ENCODE measurements around the gene MTA2. TPM values are rescaled to one million over a fixed set of nuclear protein-coding genes. Genes with fewer than 3 reads are reported as not detected.

MTA2 gene
- total RNA-seq, 4 donors from 2014 or later, result 37.9 to 120 (median 78.2) TPM

DNA sequence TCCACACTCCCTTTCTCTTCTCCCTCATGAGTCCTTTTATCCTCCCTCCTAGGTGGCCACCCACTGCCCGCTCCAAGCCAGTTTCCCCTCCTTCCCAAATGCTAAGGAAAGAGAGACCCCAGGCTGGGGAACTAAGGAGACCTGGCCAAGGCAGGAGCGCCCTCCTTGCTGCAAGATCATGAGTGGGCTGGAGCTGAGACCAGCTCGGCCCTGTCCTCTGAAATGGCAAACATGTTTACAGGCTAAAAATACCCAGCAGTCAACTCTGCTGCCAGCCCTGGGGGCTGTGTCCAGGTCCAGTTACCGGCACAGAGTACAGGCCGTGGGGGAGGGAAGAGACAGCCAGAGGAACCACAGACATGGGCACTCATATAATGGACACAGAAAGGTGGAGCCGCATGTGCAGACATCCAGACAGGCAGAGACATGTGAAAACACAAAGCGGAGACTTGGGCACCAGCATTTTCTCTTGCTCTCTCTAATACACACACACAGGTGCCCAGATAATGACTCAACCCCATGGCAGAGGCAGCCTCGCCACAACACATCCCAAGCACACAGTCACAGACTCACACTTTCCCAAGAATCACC lies 53.9 kb downstream of the MTA2 start:
- intact Hi-C loops (cut with DNase I; ENCODE audit: low total_unique reads), result no loop called here
- Histone ChIP-seq H3K36me3 (no peaks in the 10 kb centered on the region), H3K4me3 (peak overlapping the region; percentile 79 to 90), H3K27ac (peak overlapping the region; percentile 95 to 99), H3K9me3 (no peaks in the 10 kb centered on the region), H3K4me1 (peaks cover 9 to 11% of the 10 kb centered on the region in 2 donors), H3K27me3 (no peaks in the 10 kb centered on the region)
- TF ChIP-seq, protein P1, sequence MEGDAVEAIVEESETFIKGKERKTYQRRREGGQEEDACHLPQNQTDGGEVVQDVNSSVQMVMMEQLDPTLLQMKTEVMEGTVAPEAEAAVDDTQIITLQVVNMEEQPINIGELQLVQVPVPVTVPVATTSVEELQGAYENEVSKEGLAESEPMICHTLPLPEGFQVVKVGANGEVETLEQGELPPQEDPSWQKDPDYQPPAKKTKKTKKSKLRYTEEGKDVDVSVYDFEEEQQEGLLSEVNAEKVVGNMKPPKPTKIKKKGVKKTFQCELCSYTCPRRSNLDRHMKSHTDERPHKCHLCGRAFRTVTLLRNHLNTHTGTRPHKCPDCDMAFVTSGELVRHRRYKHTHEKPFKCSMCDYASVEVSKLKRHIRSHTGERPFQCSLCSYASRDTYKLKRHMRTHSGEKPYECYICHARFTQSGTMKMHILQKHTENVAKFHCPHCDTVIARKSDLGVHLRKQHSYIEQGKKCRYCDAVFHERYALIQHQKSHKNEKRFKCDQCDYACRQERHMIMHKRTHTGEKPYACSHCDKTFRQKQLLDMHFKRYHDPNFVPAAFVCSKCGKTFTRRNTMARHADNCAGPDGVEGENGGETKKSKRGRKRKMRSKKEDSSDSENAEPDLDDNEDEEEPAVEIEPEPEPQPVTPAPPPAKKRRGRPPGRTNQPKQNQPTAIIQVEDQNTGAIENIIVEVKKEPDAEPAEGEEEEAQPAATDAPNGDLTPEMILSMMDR (IDR thresholded peaks at IDR 0.05), result no peak
- TF ChIP-seq POLR2A (IDR thresholded peaks at IDR 0.05), result no peak
- DNase-seq, result peak; percentile 46 to 59

DNA sequence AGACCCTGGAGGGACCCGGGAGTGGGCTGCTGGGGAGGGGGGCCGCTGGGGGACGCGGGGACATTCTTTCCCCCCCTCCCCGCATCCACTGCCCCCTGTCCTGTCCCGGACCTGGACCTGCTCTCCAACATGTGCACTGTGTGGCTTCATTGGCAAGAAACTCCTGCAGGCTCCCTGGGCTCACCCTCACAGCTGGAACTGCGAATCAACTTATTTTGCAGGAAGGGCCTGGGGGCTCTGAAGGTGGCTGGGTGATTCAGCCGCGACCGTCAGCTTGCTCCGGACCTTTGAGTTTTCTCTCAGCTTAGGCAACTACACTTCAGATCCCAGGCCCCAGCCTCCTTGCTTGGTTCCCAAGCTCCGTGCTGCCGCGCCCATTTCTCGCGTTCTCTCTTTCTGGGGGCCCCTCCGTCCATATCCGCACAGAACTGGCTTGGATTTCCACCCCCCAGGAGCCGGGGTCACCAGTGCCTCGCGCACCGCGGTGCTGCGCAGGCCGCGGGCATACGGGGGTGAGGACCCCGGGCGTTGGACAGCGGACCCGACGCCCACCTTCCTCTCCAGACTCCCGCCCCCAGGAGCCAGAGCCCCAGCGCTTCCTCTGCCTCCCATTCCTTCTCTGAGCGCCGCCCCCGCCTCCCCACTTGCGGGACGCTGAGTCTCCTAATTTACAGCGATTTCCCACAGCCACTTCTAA lies 54.6 kb downstream of the MTA2 start:
- peak overlapping the region; percentile 79 to 90 for H3K4me3 ChIP-seq
- H3K4me1 ChIP-seq, result peaks cover 11 to 13% of the 10 kb centered on the region in 2 donors
- H3K9me3 ChIP-seq, result no peaks in the 10 kb centered on the region
- H3K36me3 ChIP-seq, result no peaks in the 10 kb centered on the region
- no peaks in the 10 kb centered on the region for H3K27me3 ChIP-seq
- DNase-seq, result peak; percentile 55 to 56
- intact Hi-C loops (cut with DNase I; ENCODE audit: low total_unique reads), result no loop called here
- H3K27ac ChIP-seq, result peak overlapping the region; percentile 95 to 99
- TF ChIP-seq, protein P1 (IDR thresholded peaks at IDR 0.05), result no peak
- no peak for TF ChIP-seq POLR2A (IDR thresholded peaks at IDR 0.05)

DNA sequence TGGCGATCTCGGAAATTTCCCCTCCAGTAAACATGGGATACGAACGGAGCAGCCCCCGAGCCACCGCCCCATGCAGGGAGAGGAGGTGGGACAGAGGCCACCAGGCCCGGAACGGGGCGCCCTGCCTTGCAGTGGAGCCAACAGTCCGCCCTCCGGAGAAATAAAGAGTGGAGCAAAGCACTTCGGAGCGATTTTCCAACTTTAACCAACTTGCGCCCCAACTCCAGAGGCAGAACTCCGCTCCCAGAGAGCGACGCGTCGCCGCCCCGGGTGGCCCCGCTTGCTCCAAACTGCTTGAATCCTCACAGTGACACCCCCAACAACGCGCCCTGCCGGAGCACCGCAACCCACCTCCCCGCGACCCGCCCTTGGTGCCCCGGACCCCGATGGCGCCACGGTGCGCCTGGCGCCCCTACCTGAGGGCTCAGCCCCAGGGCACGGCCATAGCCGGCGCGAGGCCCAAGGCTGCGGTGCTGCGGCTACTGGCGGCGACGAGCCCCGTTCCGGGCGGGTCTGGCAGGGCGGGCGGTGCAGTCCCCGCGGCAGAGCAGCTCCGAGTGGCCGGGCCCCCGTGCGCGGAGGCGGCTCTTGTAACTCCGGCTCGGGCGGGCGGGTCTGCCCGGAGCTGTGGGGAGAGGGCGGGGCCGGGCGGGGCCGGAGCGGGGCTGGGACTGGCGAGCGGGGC lies 55.3 kb downstream of the MTA2 start, which contains the start of gene AHNAK:
AHNAK (minus strand) TSS at position 563 of the 685 bp plus-strand sequence. CDS start 10,708 bp downstream, outside the sequence.
- peaks cover 9 to 10% of the 10 kb centered on the region in 2 donors for H3K4me1 ChIP-seq
- no peaks in the 10 kb centered on the region for H3K9me3 ChIP-seq
- no peaks in the 10 kb centered on the region for H3K36me3 ChIP-seq
- intact Hi-C loops (cut with DNase I; ENCODE audit: low total_unique reads), result no loop called here
- peak within 1 kb of the TSS; percentile 95 to 99 for H3K27ac ChIP-seq
- DNase-seq, result peak; percentile 84 to 87
- TF ChIP-seq, protein P1 (IDR thresholded peaks at IDR 0.05), result peak in 1 of 4 experiments; percentile 9
- TF ChIP-seq POLR2A (IDR thresholded peaks at IDR 0.05), result peak; percentile 84 to 94
- no peaks in the 10 kb centered on the region for H3K27me3 ChIP-seq
- H3K4me3 ChIP-seq, result peak within 1 kb of the TSS; percentile 79 to 90

DNA sequence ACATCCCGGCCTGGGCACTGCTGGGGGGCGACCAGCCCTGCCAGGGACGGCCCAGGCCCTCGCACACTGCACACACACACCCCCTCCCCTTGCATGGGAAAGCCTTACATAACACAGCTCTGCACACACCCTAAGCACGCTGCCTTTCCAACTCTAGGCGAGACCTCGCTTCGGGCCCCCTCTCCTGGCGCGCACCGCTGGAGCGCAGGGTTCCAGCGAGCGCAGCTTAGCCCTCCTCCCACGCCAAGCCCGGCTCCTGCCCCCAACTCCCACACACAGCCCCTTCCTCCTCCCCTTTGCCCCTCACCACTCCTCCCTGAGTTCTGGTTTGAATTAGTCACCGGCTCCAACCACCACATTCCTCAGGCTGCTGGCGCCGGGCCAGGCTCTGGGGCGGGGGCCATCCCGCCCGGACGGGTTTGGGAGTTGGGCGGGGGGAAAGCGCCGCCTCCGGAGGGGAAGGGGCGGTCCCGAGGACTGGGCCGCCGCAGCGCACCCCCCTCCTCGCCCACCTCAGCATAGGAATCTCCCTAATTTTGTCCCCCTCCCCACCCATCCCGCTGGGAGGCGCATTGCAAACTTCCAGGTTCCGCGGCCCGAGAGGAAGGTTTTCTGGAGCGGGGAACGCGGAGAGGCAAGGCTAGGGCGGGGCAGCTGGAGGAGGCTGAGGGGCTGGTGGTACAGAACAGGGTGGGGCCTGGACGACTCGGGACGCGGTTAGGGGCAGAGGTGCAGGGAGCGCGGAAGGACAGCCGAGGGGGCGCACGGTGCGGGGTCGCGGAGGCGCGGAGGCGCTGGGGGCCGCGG lies 56.0 kb downstream of the MTA2 start:
- no peaks in the 10 kb centered on the region for H3K27me3 ChIP-seq
- peak overlapping the region; percentile 79 to 90 for H3K4me3 ChIP-seq
- no peaks in the 10 kb centered on the region for H3K9me3 ChIP-seq
- intact Hi-C loops (cut with DNase I; ENCODE audit: low total_unique reads), result no loop called here
- H3K36me3 ChIP-seq, result no peaks in the 10 kb centered on the region
- TF ChIP-seq POLR2A (IDR thresholded peaks at IDR 0.05), result peak; percentile 28 to 65
- TF ChIP-seq, protein P1 (IDR thresholded peaks at IDR 0.05), result no peak
- peak; percentile 96 to 97 for DNase-seq
- H3K27ac ChIP-seq, result peak overlapping the region; percentile 95 to 99
- peaks cover 6 to 10% of the 10 kb centered on the region in 2 donors for H3K4me1 ChIP-seq

Data from uterus (tissue), 4 donors.